Stomach smooth muscle (tissue), 2 donors: ENCODE data around the gene ANKRD16.

Experiments used
- H3K27ac ChIP-seq: one replicate; pipeline ENCODE4 v1.7.0; 2013; ENCODE audit warnings: mild to moderate bottlenecking, low read length, inconsistent platforms
- H3K27me3 ChIP-seq, 2 donors: one replicate each; pipeline ENCODE4 v1.7.0; 2013; ENCODE audit warnings: low read length in 2 of 2; ENCODE audit not compliant: insufficient read depth in 2 of 2, control insufficient read depth in 1 of 2
- H3K36me3 ChIP-seq, 2 donors: one replicate each; pipeline ENCODE4 v1.7.0; 2013; ENCODE audit warnings: low read length in 2 of 2; ENCODE audit not compliant: control insufficient read depth in 2 of 2, insufficient read depth in 2 of 2
- H3K4me1 ChIP-seq: one replicate; pipeline ENCODE4 v1.7.0; 2013; ENCODE audit warnings: low read length; ENCODE audit not compliant: control insufficient read depth, insufficient read depth
- H3K4me3 ChIP-seq, 2 donors: one replicate each; pipeline ENCODE4 v1.7.0; 2013; ENCODE audit warnings: low read length in 2 of 2
- H3K9ac ChIP-seq, 2 donors: one replicate each; pipeline ENCODE4 v1.7.0; 2013; ENCODE audit warnings: low read length in 2 of 2, mild to moderate bottlenecking in 1 of 2
- H3K9me3 ChIP-seq, 2 donors: one replicate each; pipeline ENCODE4 v1.7.0; 2013; ENCODE audit warnings: low read length in 2 of 2; ENCODE audit not compliant: control insufficient read depth in 2 of 2
- donor health status: healthy.
- donor health status: Pancreatic carcinoma.

ANKRD16 gene

DNA sequence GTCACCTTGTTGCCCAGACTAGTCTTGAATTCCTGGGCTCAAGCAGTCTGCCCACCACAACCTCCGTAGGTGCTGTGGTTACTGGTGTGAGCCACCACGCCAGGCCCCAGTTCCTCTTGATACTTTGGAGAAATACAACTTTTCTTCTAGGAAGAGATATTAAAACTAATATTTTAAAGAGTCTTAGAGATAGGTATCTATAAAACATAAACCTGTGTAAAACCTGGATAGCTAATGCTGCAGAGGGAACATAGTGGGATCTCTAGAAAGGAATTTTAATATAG lies 71.7 kb downstream of the ANKRD16 start:
- H3K27me3 ChIP-seq, result no peaks in the 10 kb centered on the region
- H3K4me1 ChIP-seq, result peaks cover 5% of the 10 kb centered on the region
- no peak overlapping the region for H3K4me3 ChIP-seq
- H3K9ac ChIP-seq, result no peak overlapping the region
- H3K27ac ChIP-seq, result no peak overlapping the region
- no peaks in the 10 kb centered on the region for H3K36me3 ChIP-seq
- no peaks in the 10 kb centered on the region for H3K9me3 ChIP-seq

DNA sequence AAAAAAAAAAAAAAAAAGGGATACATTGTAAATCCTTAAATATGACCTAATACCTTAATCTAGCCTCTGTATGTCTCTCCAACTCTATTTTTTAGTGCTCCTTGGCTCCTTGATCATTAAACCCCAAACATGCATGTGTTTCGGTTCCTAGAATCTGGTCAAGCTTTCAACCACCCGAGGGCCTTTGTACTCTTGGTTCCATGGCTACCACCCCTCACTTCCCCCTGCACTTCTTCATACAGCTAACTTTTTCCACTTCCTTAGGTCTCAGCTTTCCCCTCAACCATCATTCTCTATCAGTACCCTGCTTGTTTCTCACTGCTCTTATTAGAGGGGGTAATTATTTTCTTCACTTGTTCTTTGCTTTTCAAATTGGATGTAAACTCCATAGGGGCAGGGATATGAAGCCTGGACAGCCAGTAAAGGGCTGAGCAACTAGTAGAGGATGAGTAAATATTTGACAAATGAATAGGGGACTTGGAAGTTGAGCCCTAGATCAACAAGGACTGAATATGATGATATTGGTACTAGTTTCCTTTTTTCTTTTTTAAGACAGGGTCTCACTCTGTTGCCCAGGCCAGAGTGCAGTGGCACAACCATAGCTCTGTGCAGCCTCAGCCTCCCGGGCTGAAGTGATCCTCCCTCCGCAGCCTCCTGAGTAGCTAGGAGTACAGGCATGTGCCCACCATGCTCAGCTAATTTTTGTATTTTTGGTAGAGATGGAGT lies 72.2 kb downstream of the ANKRD16 start:
- Histone ChIP-seq H3K27me3 (no peaks in the 10 kb centered on the region), H3K27ac (no peak overlapping the region), H3K9me3 (no peaks in the 10 kb centered on the region), H3K4me3 (no peak overlapping the region), H3K4me1 (peaks cover 5% of the 10 kb centered on the region), H3K36me3 (no peaks in the 10 kb centered on the region), H3K9ac (no peak overlapping the region)

DNA sequence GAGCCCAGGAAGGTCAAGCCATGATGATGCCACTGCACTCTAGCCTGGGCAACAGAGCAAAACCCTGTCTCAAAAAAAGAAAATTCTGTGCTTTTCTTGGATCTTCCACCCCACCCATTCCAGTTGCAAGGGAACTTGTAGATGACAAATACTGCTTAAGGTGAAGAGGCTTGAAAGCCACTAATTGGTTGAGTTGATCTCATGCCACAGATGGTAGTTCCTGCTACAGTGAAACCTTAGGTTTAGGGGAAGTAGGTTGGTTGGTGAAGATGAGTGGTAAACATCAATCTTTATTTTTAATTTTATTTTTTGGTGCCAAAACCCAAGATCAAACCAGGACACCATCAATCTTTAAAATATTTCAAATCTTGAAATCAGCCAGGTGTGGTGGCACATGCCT lies 73.5 kb downstream of the ANKRD16 start:
- H3K9me3 ChIP-seq, result no peaks in the 10 kb centered on the region
- H3K4me3 ChIP-seq, result no peak overlapping the region
- no peak overlapping the region for H3K27ac ChIP-seq

DNA sequence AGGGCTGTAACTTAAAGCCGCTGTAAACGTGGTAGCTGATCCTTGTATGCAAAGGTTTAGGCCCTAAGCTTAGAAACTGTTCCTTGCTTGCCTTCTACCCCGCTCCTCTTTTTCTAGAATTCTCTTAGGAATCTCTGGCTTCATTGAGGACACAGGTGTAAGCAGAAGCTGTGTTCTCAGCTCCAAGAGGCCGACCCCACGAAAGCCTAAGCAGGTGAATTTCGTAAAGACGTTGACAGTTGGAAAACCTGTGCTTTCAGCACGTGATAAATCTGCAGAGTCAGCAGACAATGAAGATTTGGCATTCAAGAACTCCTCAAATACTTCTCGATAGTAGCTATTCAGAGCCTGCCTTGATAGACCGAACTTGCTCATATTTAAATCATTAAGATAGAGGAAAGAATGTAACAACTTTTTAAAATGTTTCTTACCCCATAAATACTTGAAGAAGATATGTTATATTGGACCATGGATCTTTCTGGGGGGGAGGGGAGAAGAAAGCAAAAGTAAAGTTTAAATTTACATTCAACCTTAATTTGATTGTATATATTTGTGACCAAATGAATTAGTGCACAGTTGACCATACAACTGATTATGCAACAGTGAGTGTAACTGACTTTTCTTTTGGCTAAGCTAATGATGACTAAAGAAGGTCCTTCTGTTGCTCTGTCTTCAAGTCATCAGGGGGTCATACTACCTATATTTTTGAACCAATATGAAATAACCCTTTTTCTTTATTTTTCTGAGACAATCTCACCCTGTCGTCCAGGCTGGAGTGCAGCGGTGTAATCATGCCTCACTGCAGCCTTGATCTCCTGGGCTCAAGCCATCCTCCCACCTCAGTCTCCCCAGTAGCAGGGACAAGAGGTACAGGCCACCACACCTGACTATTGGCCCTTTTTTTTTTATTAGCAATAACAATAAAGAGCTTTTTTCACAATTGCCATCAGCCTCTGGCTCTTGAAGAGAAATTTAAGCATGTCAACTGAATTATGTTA lies 75.3 kb downstream of the ANKRD16 start:
- Histone ChIP-seq H3K27ac (peak overlapping the region; percentile 92), H3K9me3 (no peaks in the 10 kb centered on the region), H3K4me1 (peaks cover 20% of the 10 kb centered on the region), H3K27me3 (no peaks in the 10 kb centered on the region), H3K4me3 (peak overlapping the region; percentile 87 to 91), H3K36me3 (no peaks in the 10 kb centered on the region), H3K9ac (peak overlapping the region; percentile 84 to 97)

More for the DNA sequence above, 73.5 kb downstream of the ANKRD16 start:
- no peak overlapping the region for H3K9ac ChIP-seq
- no peaks in the 10 kb centered on the region for H3K27me3 ChIP-seq
- H3K36me3 ChIP-seq, result no peaks in the 10 kb centered on the region
- H3K4me1 ChIP-seq, result peaks cover 14% of the 10 kb centered on the region

DNA sequence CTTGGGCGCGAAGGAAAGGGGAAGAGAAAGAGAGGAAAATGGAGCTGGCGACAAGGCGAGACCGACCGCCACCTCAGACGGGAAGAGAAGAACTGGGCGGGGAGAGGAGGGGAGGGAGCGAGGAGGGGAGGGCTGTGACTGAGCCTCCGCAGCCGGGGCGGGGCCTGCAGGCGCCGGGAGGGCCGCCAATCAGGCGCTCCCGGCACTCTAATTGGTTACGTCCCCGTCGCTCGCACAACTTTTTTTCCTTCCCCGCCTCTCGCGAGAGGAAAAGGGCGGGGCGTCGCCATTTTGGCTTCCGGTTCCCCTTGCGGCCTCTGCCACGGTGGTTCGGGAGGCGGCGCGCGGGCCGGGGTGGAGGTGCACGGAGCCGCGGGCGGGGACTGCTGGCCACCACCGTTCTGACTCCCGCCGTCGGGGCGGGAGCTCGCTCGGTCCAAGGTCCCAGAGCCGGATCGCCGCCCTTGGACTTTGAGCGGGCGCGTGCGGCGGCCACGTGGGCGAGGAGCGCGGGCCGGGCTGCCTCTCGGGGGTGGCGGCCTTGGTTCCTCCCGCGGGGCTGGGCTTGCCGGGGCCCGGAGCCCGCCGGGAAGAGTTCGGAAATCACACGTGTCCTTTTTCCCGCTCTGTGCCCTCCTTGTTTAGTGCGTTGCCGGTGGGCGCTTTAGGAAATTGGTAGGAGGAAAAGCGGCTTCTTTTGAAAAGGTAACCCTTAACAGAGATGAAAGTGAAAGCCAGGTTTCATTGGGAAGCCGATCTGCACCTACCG lies 76.2 kb downstream of the ANKRD16 start, which contains the start of gene GDI2:
GDI2 (minus strand) TSS at position 94 of the 769 bp plus-strand sequence. CDS start 176 bp downstream, outside the sequence.
- Histone ChIP-seq H3K27ac (peak within 1 kb of the TSS; percentile 92), H3K4me1 (peaks cover 20% of the 10 kb centered on the region), H3K9me3 (no peaks in the 10 kb centered on the region), H3K36me3 (no peaks in the 10 kb centered on the region), H3K4me3 (peak within 1 kb of the TSS; percentile 87 to 91), H3K27me3 (no peaks in the 10 kb centered on the region), H3K9ac (peak within 1 kb of the TSS; percentile 91 to 97)

DNA sequence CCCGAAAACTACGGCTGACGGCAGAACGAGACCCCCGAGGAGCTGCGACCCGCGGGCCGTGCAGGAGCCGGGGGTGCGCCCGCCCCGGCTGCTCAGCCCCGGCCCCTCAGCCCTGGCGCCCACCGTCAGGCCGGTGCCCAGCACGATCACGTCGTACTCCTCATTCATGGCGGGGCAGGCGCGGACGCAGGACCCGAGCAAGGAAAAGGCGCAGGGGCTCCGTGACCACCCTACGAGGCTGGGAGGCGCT lies 76.7 kb downstream of the ANKRD16 start:
- Histone ChIP-seq H3K4me1 (peaks cover 20% of the 10 kb centered on the region), H3K4me3 (peak overlapping the region; percentile 83 to 91), H3K27me3 (no peaks in the 10 kb centered on the region), H3K9me3 (no peaks in the 10 kb centered on the region), H3K36me3 (no peaks in the 10 kb centered on the region), H3K9ac (peak overlapping the region; percentile 91 to 95), H3K27ac (peak overlapping the region; percentile 92)

DNA sequence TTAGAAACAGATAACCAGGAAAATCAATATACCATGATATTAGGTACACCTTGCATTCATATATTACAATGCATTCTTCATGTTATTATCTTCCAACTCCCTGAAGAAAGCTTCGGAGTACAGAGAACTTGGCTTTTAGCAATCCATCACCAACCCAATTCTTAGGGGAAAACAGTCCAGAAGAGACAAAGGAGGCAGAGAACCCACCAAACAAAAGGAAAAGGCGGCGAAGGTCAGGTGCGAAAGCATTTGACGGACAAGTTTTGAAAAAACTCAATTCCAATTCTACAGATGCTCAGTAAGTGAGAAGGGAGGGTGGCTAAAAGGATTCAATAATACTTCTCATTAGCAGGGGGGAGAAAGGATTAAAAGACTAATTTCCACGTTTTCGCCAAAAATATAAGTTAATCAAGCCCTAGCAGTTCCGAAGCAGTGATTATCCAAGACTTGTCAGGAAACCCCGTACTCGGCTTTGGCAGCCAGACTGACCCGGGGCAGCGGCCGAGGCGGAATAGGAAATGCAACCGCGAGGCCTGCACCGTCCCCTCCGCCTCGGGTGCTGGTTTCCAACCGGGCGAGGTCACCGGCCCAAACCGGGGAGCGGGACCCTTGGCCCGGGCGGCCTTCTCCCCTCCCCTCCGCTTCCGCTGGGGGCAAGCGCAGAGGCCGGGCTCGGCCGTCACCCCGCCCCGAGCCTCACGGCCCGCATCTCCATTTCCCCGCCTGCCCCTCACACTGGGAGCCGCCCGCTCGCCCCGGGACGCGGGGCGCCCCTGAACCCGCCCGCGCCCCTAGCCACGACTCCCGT lies 77.2 kb downstream of the ANKRD16 start:
- Histone ChIP-seq H3K27me3 (no peaks in the 10 kb centered on the region), H3K4me3 (peak overlapping the region; percentile 83 to 91), H3K9me3 (no peaks in the 10 kb centered on the region), H3K36me3 (no peaks in the 10 kb centered on the region), H3K27ac (peak overlapping the region; percentile 92), H3K9ac (peak overlapping the region; percentile 91 to 95), H3K4me1 (peaks cover 20% of the 10 kb centered on the region)
